Epithelial cell of esophagus (primary cell): ENCODE data around the gene CNTFR.

Experiments used
- DNase-seq: peaks from one replicate; pipeline ENCODE4 v3.0.0; 2010; ENCODE audit warnings: low read depth
- H3K4me3 ChIP-seq: 2 replicates; pipeline ENCODE4 v1.5.1; 2011; ENCODE audit warnings: mild to moderate bottlenecking, low read length, control low read depth
- CTCF ChIP-seq: IDR thresholded peaks from 2 replicates; pipeline ENCODE4 v1.5.1; 2011; ENCODE audit warnings: low read depth, mild to moderate bottlenecking, low read length, control low read depth, inconsistent platforms; ENCODE audit not compliant: insufficient read depth; ENCODE audit errors: missing control alignments

The CNTFR gene

GRCh38 chr9:34555936-34556525 is 33.5 kb downstream of the CNTFR start:
- no peak for TF ChIP-seq CTCF
- no peak for DNase-seq
- H3K4me3 ChIP-seq = no peak overlapping the region

GRCh38 chr9:34555500-34555899 is 34.0 kb downstream of the CNTFR start:
- no peak overlapping the region for H3K4me3 ChIP-seq
- no peak for TF ChIP-seq CTCF
- no peak for DNase-seq

- TF ChIP-seq CTCF = no peak
- H3K4me3 ChIP-seq = no peak overlapping the region
- DNase-seq = no peak
Measured at GRCh38 chr9:34555002-34555348, 34.5 kb downstream of the CNTFR start.

- H3K4me3 ChIP-seq = no peak overlapping the region
- no peak for DNase-seq
- TF ChIP-seq CTCF = no peak
Measured at GRCh38 chr9:34554211-34555001, 35.1 kb downstream of the CNTFR start.

- DNase-seq = no peak
- H3K4me3 ChIP-seq = no peak overlapping the region
- TF ChIP-seq CTCF = no peak
Measured at GRCh38 chr9:34553511-34554021, 36.0 kb downstream of the CNTFR start.

GRCh38 chr9:34552986-34553385 is 36.5 kb downstream of the CNTFR start:
- TF ChIP-seq CTCF = no peak
- H3K4me3 ChIP-seq = no peak overlapping the region

More at GRCh38 chr9:34552986-34553385, 36.5 kb downstream of the CNTFR start:
- DNase-seq = no peak
